K562 (cell line): ENCODE data around the gene ADGRL3. TPM values are rescaled to one million over a fixed set of nuclear protein-coding genes. Genes with fewer than 3 reads are reported as not detected.

ENCODE experiments used
- ATAC-seq: fragments of 200-7000 bp; cut with Tn5 transposase; 3 replicates; pipeline ENCODE4 v1.9.1; 2020; ENCODE audit warnings: moderate library complexity
- BruUV-seq: library from RNA; stranded (reverse); fragments of 400-500 nt; replicated peaks from 2 replicates; lab custom pipeline; 2021; lab: Mats Ljungman, UMichigan
- CTCF ChIA-PET: fragments of 300-600 bp; formaldehyde crosslinking; extraction: SDS; loops from one replicate; lab custom pipeline; 2021; ENCODE audit warnings: low intra/inter-chr PET ratio; lab: Yijun Ruan, JAX
- POLR2A ChIA-PET: fragments of 300-600, 350-650 bp; sonication (Branson Sonifier 250); formaldehyde crosslinking; extraction: SDS; loops from one replicate; lab custom pipeline; 2021; ENCODE audit warnings: antibody characterized with exemption, inconsistent platforms; lab: Yijun Ruan, JAX
- DNase-seq, 4 experiments: peaks; one replicate each; pipeline versions ENCODE4 v3.0.0 to v3.0.0-alpha.2; 2011 to 2018; ENCODE audit warnings: low spot score in 3 of 4, mixed read lengths in 3 of 4; ENCODE audit errors: extremely low read depth in 1 of 4
- FAIRE-seq: peaks from 2 replicates; lab custom pipeline; 2011; peaks lifted over from hg19 to GRCh38; lab: Jason Lieb, UNC
- H2AFZ ChIP-seq: 2 replicates; pipeline ENCODE4 v1.6.0; 2011; ENCODE audit warnings: low read depth, low read length, control low read depth, inconsistent platforms
- H3K27ac ChIP-seq: fragments of 200-600 bp; 3 replicates; pipeline ENCODE4 v1.8.0; 2011; ENCODE audit warnings: low read depth, mild to moderate bottlenecking, control low read depth, inconsistent platforms, low read length, moderate library complexity, mixed read lengths; ENCODE audit errors: extremely low read depth
- H3K27me3 ChIP-seq, 2 experiments: fragments of 300-600 bp in 1 of 2; 2 replicates in 1 of 2; 3 replicates in 1 of 2; pipeline versions ENCODE4 v1.6.0 to v1.8.0; 2011; ENCODE audit warnings: inconsistent platforms in 2 of 2, low read length in 2 of 2, mild to moderate bottlenecking in 1 of 2, mixed read lengths in 1 of 2, moderate library complexity in 1 of 2; ENCODE audit not compliant: control insufficient read depth in 2 of 2, insufficient read depth in 2 of 2
- H3K36me3 ChIP-seq: fragments of 300-600 bp; 3 replicates; pipeline ENCODE4 v1.8.0; 2011; ENCODE audit warnings: mild to moderate bottlenecking, low read length, inconsistent platforms; ENCODE audit not compliant: control insufficient read depth, insufficient read depth
- H3K4me1 ChIP-seq, 2 experiments: fragments of 200-600 bp in 1 of 2; replicated peaks in 1 of 2; 2 replicates in 1 of 2; 3 replicates in 1 of 2; pipeline versions ENCODE4 v1.5.1 to v1.8.0; 2011; ENCODE audit warnings: inconsistent platforms in 2 of 2, low read length in 2 of 2, mild to moderate bottlenecking in 1 of 2, mixed read lengths in 1 of 2, moderate library complexity in 1 of 2; ENCODE audit not compliant: control insufficient read depth in 2 of 2, insufficient read depth in 2 of 2
- H3K4me2 ChIP-seq: 2 replicates; pipeline ENCODE4 v1.6.1; 2011; ENCODE audit warnings: low read length, control low read depth, inconsistent platforms, mixed read lengths; ENCODE audit not compliant: insufficient read depth
- H3K4me3 ChIP-seq: fragments of 200-600 bp; sonication (generic), shearing (Covaris generic); 2 replicates; pipeline ENCODE4 v1.5.1; 2016; ENCODE audit warnings: control low read depth, inconsistent platforms
- H3K79me2 ChIP-seq: fragments of 200-600 bp; 3 replicates; pipeline ENCODE4 v1.8.0; 2011; ENCODE audit warnings: low read length, inconsistent platforms; ENCODE audit not compliant: control insufficient read depth, insufficient read depth
- H3K9ac ChIP-seq, 2 experiments: 2 replicates each; pipeline versions ENCODE4 v1.6.0 to v1.6.1; 2011; ENCODE audit warnings: low read depth in 2 of 2, low read length in 2 of 2, control low read depth in 1 of 2, inconsistent platforms in 1 of 2, mild to moderate bottlenecking in 1 of 2, mixed read lengths in 1 of 2; ENCODE audit not compliant: insufficient read depth in 1 of 2
- H3K9me1 ChIP-seq: one replicate; pipeline ENCODE4 v1.6.0; 2011; ENCODE audit warnings: inconsistent platforms, mild to moderate bottlenecking, low read length, moderate library complexity; ENCODE audit not compliant: control insufficient read depth, insufficient read depth
- H3K9me3 ChIP-seq: replicated peaks from 2 replicates; pipeline ENCODE4 v1.5.1; 2011; ENCODE audit warnings: low read depth, low read length, inconsistent platforms; ENCODE audit not compliant: control insufficient read depth, insufficient read depth
- H4K20me1 ChIP-seq: replicated peaks from 2 replicates; pipeline ENCODE4 v1.6.1; 2011; ENCODE audit warnings: low read length, inconsistent platforms, mixed read lengths; ENCODE audit not compliant: control insufficient read depth, insufficient read depth
- CBFB ChIP-seq: sonication (generic); formaldehyde crosslinking; IDR thresholded peaks from 2 replicates; pipeline ENCODE4 v1.4.0; 2020; ENCODE audit warnings: mild to moderate bottlenecking, missing genetic modification reagents
- GTF2F1 ChIP-seq: IDR thresholded peaks from 2 replicates; pipeline ENCODE4 v1.6.1; 2011; ENCODE audit warnings: low read depth, low read length, improper control_type of control experiment
- KLF16 ChIP-seq: IDR thresholded peaks from 2 replicates; pipeline ENCODE4 v1.6.1; 2016; ENCODE audit warnings: antibody characterized with exemption
- MIER1 ChIP-seq: fragments of 450-650 bp; IDR thresholded peaks from 2 replicates; pipeline ENCODE4 v1.6.1; 2016; ENCODE audit warnings: antibody characterized with exemption, mild to moderate bottlenecking, low read depth
- RBM34 ChIP-seq: fragments of 200-400 bp; formaldehyde crosslinking; IDR thresholded peaks from 2 replicates; pipeline ENCODE4 v1.6.1; 2018; ENCODE audit warnings: low read length, borderline replicate concordance; ENCODE audit not compliant: insufficient read depth
- SMAD1 ChIP-seq: fragments of 150-350 bp; IDR thresholded peaks from 2 replicates; pipeline ENCODE4 v1.6.1; 2014; ENCODE audit warnings: low read length, low read depth; ENCODE audit not compliant: partially characterized antibody
- SMARCA5 ChIP-seq: fragments of 450-650 bp; IDR thresholded peaks from 2 replicates; pipeline ENCODE4 v1.6.1; 2016
- TBP ChIP-seq: optimal IDR thresholded peaks from 2 replicates; pipeline ENCODE3; 2011; ENCODE audit warnings: low read depth, low read length, improper control_type of control experiment
- THRAP3 ChIP-seq: fragments of 450-650 bp; IDR thresholded peaks from 2 replicates; pipeline ENCODE4 v1.6.1; 2016; ENCODE audit warnings: mild to moderate bottlenecking, inconsistent platforms, borderline replicate concordance
- WHSC1 ChIP-seq: IDR thresholded peaks from one replicate; pipeline ENCODE4 v1.6.1; 2012; ENCODE audit warnings: low read length, control low read depth, inconsistent platforms
- ZC3H11A ChIP-seq: IDR thresholded peaks from 2 replicates; pipeline ENCODE4 v1.6.1; 2012; ENCODE audit warnings: low read depth, low read length, improper control_type of control experiment
- ZNF232 ChIP-seq: sonication (generic); formaldehyde crosslinking; IDR thresholded peaks from 2 replicates; pipeline ENCODE4 v1.8.0; 2022; ENCODE audit warnings: mild to moderate bottlenecking, missing genetic modification reagents
- ZNF589 ChIP-seq: fragments of 200-800 bp; sonication (Bioruptor generic); IDR thresholded peaks from 2 replicates; pipeline ENCODE4 v1.6.1; 2016; ENCODE audit warnings: low read depth, missing genetic modification characterization, missing compliant biosample characterization
- WGBS: fragments of 100-300 bp; shearing (Covaris generic); methylation state at CpG from one replicate; pipeline ENCODE4 v1.1.6; 2016; ENCODE audit warnings: low coverage, mixed read lengths; ENCODE audit not compliant: insufficient coverage; ENCODE audit errors: missing lambda C conversion rate; 5-methylcytosine and 5-hydroxymethylcytosine counted together
- in situ Hi-C: fragments of 300-500 bp; cut with MboI; formaldehyde crosslinking; loops from 4 replicates; pipeline ENCODE4 v1.15.0; 2018; ENCODE audit warnings: inconsistent platforms, mixed read lengths
- intact Hi-C: fragments of 100-400 bp; cut with micrococcal nuclease; formaldehyde crosslinking; loops from 2 replicates; pipeline ENCODE4 v1.14.2; 2022
- polyA plus RNA-seq, 8 experiments: library from polyadenylated mRNA; depleted of rRNA in 4 of 8; stranded (reverse) in 5 of 8; unstranded in 3 of 8; fragments of >200 nt; fragmentation: Nextera tagmentation in 2 of 8; fragmentation: Illumina TruSeq in 1 of 8; extraction: Ambion mirVana in 2 of 8; extraction: Trizol in 1 of 8; gene quantifications; 2 replicates each; pipeline versions ENCODE4 v1.2.1 to v1.2.3, GENCODE V29; 2011 to 2014; ENCODE audit warnings: inconsistent platforms in 1 of 8, missing spikeins in 1 of 8
- total RNA-seq, 7 experiments: library from RNA; depleted of rRNA in 6 of 7; stranded (reverse); fragments of >200 nt in 6 of 7; fragmentation: Illumina TruSeq in 2 of 7; extraction: Trizol in 2 of 7; gene quantifications; 2 replicates each; pipeline versions ENCODE4 v1.2.1 to v1.2.3, GENCODE V29; 2011 to 2021; ENCODE audit warnings: low replicate concordance in 1 of 7
- TF ChIP-seq, protein P1 (sequence below): sonication (generic); formaldehyde crosslinking; IDR thresholded peaks from 2 replicates; pipeline ENCODE4 v1.8.1; 2022; ENCODE audit warnings: missing genetic modification reagents
- TF ChIP-seq, protein P2 (sequence below): fragments of 450-650 bp; IDR thresholded peaks from 2 replicates; pipeline ENCODE4 v1.6.1; 2017; ENCODE audit warnings: antibody characterized with exemption, mild to moderate bottlenecking
- TF ChIP-seq, protein P3 (sequence below): fragments of 250-450 bp; sonication (Bioruptor Pico); IDR thresholded peaks from 2 replicates; pipeline ENCODE4 v1.5.0; 2021

The ADGRL3 gene
- total and polyA plus RNA-seq, 9 of the 15 experiments (the other 6 are each of a cell fraction or from before 2014, with no cell fraction given): 0.03 to 0.14 (median 0.04) TPM; not detected in 2

DNA sequence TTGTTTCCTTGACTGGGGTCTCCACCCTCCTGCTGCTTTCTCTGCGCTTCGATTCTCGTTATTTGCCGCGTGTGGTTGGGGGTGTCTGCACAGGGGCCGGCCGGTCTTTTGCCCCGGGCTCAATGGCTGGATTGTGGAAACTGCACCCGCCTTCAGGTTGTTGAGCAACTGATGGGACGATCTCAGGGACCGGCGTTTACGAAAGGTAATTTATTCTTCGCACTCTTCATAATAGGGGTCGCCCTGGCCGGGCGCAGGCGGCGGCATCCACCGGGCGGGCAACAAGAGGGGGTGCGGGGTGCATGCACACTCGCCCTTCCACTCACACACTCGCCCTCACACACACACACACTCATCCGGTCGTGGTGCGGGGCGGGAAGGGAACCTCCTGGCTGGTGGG, 1.4 kb downstream of the ADGRL3 start (continued):
- TF ChIP-seq, protein P1, sequence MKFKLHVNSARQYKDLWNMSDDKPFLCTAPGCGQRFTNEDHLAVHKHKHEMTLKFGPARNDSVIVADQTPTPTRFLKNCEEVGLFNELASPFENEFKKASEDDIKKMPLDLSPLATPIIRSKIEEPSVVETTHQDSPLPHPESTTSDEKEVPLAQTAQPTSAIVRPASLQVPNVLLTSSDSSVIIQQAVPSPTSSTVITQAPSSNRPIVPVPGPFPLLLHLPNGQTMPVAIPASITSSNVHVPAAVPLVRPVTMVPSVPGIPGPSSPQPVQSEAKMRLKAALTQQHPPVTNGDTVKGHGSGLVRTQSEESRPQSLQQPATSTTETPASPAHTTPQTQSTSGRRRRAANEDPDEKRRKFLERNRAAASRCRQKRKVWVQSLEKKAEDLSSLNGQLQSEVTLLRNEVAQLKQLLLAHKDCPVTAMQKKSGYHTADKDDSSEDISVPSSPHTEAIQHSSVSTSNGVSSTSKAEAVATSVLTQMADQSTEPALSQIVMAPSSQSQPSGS (CRISPR knock-in tag): no peak
- TF ChIP-seq MIER1: no peak

DNA sequence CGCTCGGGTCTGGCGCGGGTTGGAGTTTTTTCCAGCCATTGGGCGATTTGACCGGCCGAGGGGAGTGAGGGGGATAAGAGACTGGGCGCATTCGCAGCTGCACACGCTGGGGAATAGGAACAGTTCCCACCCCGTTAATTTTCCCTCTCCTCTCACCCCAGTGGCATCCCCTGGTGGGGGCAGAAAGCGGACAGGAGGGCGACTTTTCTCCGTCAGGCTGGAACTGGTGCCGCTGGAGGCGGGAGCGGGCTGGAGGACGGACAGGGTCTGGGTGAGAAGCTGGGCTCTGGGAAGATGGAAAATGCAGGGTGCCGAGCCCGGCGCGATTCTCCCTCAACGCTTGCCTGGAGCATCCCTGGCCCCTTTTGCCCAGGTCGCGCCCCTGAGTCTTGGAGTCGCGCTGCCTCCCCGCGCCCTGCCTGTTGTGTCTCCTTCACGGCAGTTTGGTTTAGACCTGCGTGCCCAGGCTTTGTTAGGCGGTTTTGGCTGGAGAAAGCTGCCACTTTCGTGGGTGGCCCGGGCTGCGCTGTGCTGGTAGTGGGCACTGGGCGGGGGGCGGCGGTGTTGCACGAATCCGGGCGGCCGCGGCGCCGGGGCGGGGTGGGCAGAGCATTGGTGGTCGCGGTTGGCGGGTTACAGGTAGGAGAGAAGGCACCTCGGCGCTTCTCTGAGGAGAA, 2.0 kb downstream of the ADGRL3 start:
- Histone ChIP-seq H3K27me3 (0 out of 5 replicates have a peak, but pooled peaks cover 0 to 4% of the 10 kb centered on the region in 2 experiments), H2AFZ (no peak overlapping the region), H3K36me3 (no peaks in the 10 kb centered on the region), H3K9me1 (no peaks in the 10 kb centered on the region), H3K4me2 (no peak overlapping the region), H3K9me3 (no peaks in the 10 kb centered on the region), H3K4me3 (no peak overlapping the region), H3K27ac (no peak overlapping the region), H4K20me1 (no peaks in the 10 kb centered on the region), H3K4me1 (peaks cover 0 to 3% of the 10 kb centered on the region in 2 experiments; a peak in 1 of 5 replicates), H3K9ac (no peak overlapping the region), H3K79me2 (no peaks in the 10 kb centered on the region)
- no peak for DNase-seq
- intact Hi-C loops: no loop called here
- ChIA-PET POLR2A (no interaction called here), CTCF (no interaction called here)
- ATAC-seq: no peak
- 3% methylated on average over 16 of the region's 51 CpGs for WGBS
- no peak for TF ChIP-seq SMARCA5
- TF ChIP-seq KLF16: no peak
- no peak for TF ChIP-seq CBFB
- TF ChIP-seq THRAP3: no peak
- no peak for TF ChIP-seq ZNF232 (CRISPR knock-in tag)
- no peak for TF ChIP-seq WHSC1
- TF ChIP-seq, protein P2, sequence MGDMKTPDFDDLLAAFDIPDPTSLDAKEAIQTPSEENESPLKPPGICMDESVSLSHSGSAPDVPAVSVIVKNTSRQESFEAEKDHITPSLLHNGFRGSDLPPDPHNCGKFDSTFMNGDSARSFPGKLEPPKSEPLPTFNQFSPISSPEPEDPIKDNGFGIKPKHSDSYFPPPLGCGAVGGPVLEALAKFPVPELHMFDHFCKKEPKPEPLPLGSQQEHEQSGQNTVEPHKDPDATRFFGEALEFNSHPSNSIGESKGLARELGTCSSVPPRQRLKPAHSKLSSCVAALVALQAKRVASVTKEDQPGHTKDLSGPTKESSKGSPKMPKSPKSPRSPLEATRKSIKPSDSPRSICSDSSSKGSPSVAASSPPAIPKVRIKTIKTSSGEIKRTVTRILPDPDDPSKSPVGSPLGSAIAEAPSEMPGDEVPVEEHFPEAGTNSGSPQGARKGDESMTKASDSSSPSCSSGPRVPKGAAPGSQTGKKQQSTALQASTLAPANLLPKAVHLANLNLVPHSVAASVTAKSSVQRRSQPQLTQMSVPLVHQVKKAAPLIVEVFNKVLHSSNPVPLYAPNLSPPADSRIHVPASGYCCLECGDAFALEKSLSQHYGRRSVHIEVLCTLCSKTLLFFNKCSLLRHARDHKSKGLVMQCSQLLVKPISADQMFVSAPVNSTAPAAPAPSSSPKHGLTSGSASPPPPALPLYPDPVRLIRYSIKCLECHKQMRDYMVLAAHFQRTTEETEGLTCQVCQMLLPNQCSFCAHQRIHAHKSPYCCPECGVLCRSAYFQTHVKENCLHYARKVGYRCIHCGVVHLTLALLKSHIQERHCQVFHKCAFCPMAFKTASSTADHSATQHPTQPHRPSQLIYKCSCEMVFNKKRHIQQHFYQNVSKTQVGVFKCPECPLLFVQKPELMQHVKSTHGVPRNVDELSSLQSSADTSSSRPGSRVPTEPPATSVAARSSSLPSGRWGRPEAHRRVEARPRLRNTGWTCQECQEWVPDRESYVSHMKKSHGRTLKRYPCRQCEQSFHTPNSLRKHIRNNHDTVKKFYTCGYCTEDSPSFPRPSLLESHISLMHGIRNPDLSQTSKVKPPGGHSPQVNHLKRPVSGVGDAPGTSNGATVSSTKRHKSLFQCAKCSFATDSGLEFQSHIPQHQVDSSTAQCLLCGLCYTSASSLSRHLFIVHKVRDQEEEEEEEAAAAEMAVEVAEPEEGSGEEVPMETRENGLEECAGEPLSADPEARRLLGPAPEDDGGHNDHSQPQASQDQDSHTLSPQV: no peak
- TF ChIP-seq TBP: no peak
- no peak for TF ChIP-seq ZNF589 (CRISPR knock-in tag)
- no peak for TF ChIP-seq GTF2F1
- TF ChIP-seq ZC3H11A: no peak
- TF ChIP-seq, protein P3, sequence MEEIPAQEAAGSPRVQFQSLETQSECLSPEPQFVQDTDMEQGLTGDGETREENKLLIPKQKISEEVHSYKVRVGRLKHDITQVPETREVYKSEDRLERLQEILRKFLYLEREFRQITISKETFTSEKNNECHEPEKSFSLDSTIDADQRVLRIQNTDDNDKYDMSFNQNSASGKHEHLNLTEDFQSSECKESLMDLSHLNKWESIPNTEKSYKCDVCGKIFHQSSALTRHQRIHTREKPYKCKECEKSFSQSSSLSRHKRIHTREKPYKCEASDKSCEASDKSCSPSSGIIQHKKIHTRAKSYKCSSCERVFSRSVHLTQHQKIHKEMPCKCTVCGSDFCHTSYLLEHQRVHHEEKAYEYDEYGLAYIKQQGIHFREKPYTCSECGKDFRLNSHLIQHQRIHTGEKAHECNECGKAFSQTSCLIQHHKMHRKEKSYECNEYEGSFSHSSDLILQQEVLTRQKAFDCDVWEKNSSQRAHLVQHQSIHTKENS (CRISPR knock-in tag): no peak
- no peak for TF ChIP-seq SMAD1
- TF ChIP-seq RBM34: no peak
- in situ Hi-C loops: no loop called here
- BruUV-seq: no TSS peak
- FAIRE-seq: no peak
